HG03045 (cell line): Measurements from ENCODE around the gene ARSB.

ENCODE experiments used
- ATAC-seq: cut with Tn5 transposase; IDR thresholded peaks from one replicate; pipeline ENCODE4 v1.9.1; 2021; ENCODE audit warnings: mild to moderate bottlenecking, moderate library complexity; ENCODE audit not compliant: unreplicated experiment

Gene ARSB

DNA sequence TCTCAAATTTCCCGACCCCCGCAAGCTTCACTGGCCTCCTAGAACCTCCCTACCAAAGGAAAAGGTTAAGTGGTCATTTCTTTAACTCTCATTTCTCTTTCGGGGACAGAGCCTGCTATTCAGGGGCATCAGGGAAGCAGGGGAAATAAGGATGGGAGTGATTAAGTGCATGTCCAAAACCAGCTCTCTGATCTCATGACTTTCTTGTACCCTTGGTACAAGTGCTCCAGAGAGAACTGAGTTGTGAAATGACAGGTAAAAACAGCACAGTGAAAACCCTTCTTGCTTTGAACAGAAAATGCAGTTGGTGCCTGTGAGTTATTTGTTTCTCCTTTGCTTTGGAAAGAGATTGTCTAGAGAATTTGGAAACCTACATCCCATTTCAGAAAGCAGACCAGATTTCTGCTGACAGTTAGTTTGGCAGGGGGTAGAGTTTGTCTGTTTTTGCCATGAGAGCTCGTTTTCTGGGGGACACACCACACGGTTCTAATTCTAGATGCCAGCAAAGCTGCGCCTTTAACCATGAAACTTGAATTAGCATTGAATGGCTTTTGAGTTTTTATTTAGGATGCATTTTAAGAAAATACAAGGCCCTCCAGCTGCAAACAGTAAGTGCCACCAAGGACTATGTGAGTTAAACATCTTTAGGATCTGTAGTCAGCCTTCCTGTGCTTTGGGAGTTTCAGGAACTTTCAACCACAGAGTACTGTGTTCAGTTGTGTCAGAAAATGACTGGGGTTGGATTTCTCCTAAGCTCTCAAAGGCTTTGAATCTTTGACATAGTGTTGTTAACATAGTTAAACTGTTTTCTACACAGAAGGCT, 174.8 kb downstream of the ARSB start:
- ATAC-seq: no peak

DNA sequence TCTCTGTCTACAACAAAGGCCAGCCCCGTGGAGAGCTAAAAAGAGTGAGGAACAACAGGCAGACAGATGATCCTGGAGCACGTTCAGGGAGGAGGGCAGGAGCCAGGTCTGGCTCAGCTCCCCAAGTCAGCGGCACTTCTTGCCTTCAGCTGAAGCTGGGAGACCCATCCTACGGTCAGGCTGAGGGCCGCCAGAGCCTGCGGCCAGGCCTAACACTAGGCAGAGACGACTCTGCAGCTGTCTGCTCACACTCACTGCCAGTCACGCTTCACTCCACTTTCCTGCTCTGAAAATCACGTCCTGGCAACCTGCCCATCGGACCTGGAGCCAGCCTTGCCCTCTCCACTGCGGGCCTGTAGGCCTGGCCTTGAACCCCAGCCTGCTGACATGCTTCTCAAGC, 175.7 kb downstream of the ARSB start:
- no peak for ATAC-seq

DNA sequence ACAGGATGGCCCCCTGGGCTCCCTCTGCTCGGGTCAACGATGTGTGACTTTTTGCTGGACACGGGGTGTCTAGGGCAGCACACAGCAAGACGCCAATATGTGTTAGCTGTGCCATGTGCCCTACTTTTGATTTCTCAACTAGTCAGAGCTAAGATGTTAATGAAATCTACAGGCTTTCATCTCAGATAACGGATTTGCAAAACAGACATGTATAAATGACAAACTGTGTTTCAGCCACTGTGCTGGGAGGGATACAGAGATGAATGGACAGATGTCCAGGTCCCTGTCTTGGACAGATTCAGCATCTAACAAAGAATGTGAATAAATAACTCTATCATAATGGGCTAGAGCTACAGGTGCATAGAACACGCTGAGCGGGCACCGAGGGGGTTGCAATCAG, 176.3 kb downstream of the ARSB start:
- no peak for ATAC-seq

DNA sequence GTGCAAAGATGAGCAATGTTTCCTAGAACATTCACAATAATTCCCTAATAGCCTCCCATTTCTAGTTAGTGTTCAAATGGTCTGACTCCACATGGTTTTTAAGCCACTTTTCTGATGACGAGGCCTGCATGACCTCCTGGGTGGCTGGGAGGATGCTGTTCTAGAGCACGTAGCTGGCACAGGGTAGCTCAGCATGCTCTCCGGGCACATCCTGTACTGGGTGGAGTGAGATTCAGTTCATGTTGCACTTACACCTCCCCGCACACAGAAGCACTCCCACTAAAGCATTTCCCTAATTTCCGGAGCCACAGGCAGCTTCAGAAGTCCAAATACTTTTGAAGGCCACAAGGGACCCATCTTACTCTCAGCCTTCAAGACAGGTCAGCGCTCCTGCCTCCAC, 176.7 kb downstream of the ARSB start:
- no peak for ATAC-seq

DNA sequence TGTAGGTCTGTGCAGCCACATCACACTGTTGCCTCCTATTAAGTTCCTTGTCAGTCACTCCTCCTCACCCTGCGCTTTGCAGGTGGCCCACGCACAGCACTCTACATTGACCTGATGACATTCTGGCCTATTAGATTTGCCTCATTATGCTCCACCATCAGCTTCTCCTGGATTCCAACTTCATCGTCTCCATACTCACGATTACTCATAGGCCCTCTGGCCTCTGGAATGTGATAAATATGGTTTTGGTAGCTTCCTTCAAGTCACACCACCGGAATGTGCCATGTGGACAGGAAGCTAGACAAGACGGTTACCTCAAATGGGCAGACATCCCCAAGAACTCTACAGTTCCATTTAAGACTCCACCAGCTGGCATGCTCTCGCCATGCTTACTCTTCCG, 178.6 kb downstream of the ARSB start:
- ATAC-seq: no peak

DNA sequence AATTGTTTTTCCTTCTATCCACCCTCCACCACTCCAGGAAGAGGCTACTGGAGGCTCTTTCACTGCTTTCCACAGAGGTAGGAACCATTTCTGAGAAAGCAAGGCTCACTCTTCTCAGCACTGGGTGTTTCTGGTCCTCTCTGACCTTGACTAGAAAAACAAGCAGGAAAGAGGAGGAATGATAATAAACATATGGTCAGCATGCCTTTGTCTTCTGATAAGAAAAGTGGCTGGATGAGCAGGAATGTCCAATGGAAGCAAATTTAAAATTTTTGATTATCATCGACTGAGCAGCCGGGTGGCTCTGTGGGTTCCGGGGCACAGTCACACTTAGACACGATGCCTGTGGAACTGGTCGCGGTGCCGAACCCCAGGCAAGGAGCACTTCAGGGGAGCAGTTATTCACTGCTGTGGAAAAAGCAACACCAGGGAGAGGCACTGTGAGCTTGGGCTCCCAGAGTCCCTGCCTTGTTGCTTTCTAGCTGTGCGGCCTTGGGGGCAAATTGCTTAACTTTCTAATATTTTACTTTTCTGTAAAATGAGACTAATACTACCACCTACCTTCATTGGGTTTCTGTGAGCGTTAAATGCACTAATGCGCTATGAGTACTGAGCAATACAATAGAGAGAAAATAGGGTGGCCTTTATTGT, 179.5 kb downstream of the ARSB start:
- ATAC-seq: no peak

- ATAC-seq: no peak
Measured at GRCh38 chr5:78804995-78805394, 180.1 kb downstream of the ARSB start.

DNA sequence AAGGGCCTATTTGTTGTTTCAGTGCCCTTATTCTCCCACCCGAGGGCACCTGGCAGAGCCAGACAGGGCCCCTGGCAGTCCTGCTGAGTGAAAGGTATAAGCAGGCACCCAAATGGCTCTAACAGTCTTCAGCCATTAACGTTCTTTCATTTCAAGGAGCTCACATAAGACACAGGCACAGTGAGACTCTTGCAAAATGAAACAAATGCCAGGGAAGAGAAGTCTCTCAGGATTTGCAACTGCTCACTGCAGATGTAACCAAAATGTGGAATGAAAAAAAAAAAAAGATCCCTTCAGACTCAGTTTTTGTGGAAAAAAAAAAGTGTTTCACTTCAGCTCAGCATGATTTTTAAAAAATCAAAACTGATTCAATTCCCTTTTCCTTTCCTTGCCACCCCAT, 181.2 kb downstream of the ARSB start:
- ATAC-seq: no peak

- ATAC-seq: no peak
Measured at GRCh38 chr5:78803353-78803752, 181.8 kb downstream of the ARSB start.

- ATAC-seq: no peak
Measured at GRCh38 chr5:78801413-78801812, 183.7 kb downstream of the ARSB start.

DNA sequence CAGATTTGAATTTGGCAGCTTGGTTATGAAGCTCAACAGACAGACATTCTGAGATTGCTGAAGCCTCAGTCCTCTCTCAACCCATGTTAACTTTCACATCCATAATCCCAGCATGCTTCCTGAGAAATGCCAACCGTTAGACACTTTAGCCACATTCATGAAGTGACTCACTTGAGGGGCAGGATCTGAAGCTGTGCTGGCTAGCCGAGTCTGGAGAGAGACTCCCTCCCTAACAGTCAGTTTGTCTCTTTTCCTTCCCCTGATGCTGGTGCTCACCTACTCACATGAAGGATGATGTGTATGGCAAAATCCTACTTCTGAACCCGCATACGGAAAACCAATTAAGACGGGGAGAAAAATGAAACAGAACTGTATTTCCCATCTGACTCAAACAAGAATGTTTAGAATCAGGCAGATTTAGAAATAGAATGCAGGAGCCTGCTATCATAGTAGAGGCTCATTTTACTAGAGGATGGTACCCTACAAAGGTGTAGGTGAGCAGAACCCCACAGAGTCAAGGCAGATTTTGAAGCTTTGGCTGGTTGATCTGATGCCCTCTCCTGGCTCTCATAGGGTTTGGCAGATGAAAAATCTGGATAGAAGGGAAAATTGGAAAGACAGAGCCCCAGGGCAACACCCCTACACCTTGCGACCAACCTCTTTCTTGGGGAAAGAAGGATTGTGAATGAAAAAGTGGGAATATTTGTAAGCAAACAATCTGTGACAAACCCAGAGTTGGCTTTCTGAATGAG, 185.7 kb downstream of the ARSB start:
- ATAC-seq: no peak

- ATAC-seq: no peak
Measured at GRCh38 chr5:78798673-78799029, 186.5 kb downstream of the ARSB start.

- no peak for ATAC-seq
Measured at GRCh38 chr5:78797936-78798672, 187.0 kb downstream of the ARSB start.

DNA sequence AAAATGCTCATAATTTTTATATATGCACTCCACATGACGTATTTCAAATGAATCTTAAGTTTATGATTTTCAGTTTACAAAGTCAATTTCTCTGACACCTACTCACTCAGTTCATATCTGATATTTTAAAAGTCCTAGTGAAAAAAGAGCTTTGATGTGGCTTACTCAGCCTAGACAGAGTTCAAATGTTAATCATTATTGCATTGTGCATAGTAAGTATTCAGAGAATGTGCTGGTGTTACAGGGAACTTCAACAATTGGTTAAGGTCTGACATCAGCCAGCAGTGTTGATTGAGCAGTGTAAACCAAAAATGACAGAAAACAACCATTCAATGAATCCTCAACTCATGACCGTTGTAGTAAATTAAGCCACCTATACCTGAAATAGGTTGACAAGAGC, 189.4 kb downstream of the ARSB start:
- no peak for ATAC-seq

DNA sequence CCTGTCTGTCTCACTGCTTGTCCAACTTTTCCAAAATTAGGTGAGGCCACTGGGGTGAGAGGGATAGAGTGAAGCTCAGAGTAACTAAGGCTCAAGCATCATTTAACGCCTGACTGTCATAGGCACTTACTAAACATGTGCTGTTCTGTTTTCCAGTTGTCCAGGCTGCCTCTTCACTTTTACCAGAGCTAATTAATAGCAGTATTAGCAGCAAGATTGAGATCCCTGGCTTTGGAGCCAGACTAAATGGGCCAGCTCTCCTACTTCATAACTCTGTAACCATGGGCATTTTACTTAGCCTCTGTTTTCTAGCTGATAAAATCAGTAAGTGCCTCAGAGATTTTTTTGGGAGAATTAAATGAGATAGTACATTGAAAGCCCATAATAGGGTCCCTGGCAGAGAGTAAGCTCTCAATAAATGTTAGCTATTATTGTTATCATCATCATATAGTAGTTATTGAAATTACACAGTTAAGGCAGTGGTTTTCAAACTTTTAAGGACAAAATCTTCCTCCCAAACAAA, 190.4 kb downstream of the ARSB start:
- ATAC-seq: no peak

DNA sequence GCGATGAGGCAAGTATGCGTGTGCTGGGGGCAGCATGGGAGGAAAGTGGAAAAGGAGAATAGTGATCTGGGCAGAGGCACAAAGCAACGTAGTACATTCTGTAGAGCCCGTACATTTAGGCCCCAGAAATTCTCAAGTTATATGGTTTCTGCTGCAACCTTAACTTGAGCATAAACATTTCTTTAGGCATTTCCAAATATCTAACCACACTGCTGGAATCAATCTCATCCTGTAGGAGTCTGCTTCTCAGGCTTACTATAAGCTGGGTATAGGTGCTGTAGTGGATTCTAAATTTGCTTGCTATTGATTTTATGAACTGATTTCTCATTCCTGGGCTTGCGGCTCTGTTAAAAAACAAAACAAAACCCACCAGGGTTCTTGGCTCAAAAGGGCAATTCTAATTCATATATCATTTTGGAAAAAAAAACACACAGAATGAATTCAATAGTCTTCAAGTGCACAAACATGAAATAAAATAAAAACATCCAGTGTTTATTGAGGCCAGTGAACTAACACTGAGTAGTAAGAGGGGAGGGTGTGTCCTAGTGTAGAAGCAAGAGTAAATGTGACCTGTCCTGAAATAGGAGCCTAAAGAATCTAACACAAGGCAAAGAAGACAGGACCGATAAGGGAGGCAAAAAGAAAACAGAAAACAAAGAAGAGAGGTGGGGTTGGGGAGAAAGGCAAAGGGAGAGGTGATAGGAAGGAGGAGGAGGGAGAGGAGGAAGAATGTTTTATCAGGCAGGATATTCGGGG, 191.0 kb downstream of the ARSB start:
- no peak for ATAC-seq

- ATAC-seq: no peak
Measured at GRCh38 chr5:78792345-78793055, 192.6 kb downstream of the ARSB start.

DNA sequence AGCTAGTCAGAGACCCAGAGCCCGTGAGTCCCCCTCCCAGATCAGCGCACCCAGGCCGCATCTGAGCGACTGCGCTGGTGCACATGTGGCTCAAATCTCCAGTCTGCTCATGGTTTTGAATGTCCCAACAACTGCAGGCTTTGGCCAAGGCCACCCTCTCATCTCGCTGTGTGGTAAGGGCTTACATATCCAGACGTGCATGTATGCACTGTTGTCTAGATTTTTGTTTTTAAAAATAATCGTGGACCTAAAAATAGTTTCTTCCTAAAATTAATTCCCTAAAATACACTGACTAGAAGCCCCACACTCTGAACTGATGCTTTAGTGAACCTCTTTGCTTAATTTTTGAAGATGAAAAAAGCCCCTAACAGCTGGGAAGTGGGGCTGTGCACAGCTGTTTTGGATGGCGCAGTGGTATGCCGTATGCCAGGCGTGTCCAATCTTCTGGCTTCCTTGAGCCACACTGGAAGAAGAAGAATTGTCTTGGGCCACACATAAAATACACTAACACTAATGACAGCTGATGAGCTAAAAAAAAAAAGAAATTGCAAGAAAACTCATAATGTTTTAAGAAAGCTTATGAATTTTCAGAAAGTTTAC, 193.5 kb downstream of the ARSB start:
- no peak for ATAC-seq

DNA sequence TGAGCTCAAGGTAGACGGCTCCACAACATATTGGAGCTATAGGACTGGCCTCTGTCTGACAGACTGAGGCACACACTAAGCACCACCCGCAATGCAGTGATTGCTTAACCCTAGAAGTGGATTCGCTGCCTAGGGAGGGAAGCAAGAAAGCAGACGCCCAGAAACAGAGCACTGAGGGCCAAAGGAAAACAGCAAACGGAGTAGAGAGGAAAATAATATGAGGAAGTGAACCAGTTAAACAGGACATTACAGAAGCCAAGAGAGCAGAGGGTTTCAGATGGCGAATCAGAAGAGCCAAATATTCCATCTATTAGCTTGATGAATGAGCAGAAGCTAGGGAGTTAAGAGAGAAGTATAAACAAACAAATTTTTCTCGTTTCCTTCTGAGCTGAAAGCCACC, 197.3 kb downstream of the ARSB start:
- ATAC-seq: no peak
